IPS-11a (cell line): ENCODE data around the gene NPDC1.
"Not testable (repeated sequence)": the region's sequence is repeated elsewhere in the genome, so short reads cannot be mapped to it uniquely, and the experiment has no call there.

Experiments used
- H3K4me3 ChIP-seq: one replicate; pipeline ENCODE4 v1.5.1; 2013; ENCODE audit warnings: low read depth, low read length, control low read depth

Gene NPDC1

GRCh38 chr9:137014166-137014565 is 31.8 kb downstream of the NPDC1 start:
- no peak overlapping the region for H3K4me3 ChIP-seq

GRCh38 chr9:137013571-137013940 is 32.4 kb downstream of the NPDC1 start:
- H3K4me3 ChIP-seq: no peak overlapping the region

GRCh38 chr9:137012694-137013570 is 33.0 kb downstream of the NPDC1 start:
- H3K4me3 ChIP-seq: no peak overlapping the region

GRCh38 chr9:137011907-137012675 is 33.9 kb downstream of the NPDC1 start:
- no peak overlapping the region for H3K4me3 ChIP-seq

- no peak overlapping the region for H3K4me3 ChIP-seq
Observed at GRCh38 chr9:137011156-137011555, 34.8 kb downstream of the NPDC1 start.

- no peak overlapping the region for H3K4me3 ChIP-seq
Observed at GRCh38 chr9:137009938-137010732, 35.8 kb downstream of the NPDC1 start.

- H3K4me3 ChIP-seq: no peak overlapping the region
Observed at GRCh38 chr9:137009217-137009616, 36.8 kb downstream of the NPDC1 start.

GRCh38 chr9:137008312-137008711 is 37.7 kb downstream of the NPDC1 start:
- no peak overlapping the region for H3K4me3 ChIP-seq

GRCh38 chr9:137007816-137008270 is 38.1 kb downstream of the NPDC1 start:
- no peak overlapping the region for H3K4me3 ChIP-seq

GRCh38 chr9:137007108-137007815 is 38.7 kb downstream of the NPDC1 start:
- no peak overlapping the region for H3K4me3 ChIP-seq

GRCh38 chr9:137006116-137007003 is 39.6 kb downstream of the NPDC1 start:
- H3K4me3 ChIP-seq: no peak overlapping the region

- not testable (repeated sequence) for H3K4me3 ChIP-seq
Observed at GRCh38 chr9:137004285-137004684, 41.7 kb downstream of the NPDC1 start.

- no peak overlapping the region for H3K4me3 ChIP-seq
Observed at GRCh38 chr9:137002646-137003041, 43.3 kb downstream of the NPDC1 start.

GRCh38 chr9:137001857-137002645 is 43.9 kb downstream of the NPDC1 start:
- no peak overlapping the region for H3K4me3 ChIP-seq

- no peak overlapping the region for H3K4me3 ChIP-seq
Observed at GRCh38 chr9:137000177-137000930, 45.6 kb downstream of the NPDC1 start.

- H3K4me3 ChIP-seq: no peak overlapping the region
Observed at GRCh38 chr9:136997830-136998234, 48.1 kb downstream of the NPDC1 start.

GRCh38 chr9:136997371-136997770 is 48.6 kb downstream of the NPDC1 start:
- H3K4me3 ChIP-seq: no peak overlapping the region
